DMS153 treated with DMSO at 0.1 percent for 48 hours (cell line): ENCODE results near the gene MYH13.

Source experiments
- DNase-seq: peaks from one replicate; lab custom pipeline; 2025; ENCODE audit not compliant: unreplicated experiment; lab: John Stamatoyannopoulos, UW

The MYH13 gene

GRCh38 chr17:10372906-10373305 is at the start of gene MYH13:
TSS of gene MYH13 (minus strand) at chr17:10373006. CDS start at chr17:10364530, 8,476 bp downstream.
- DNase-seq = no peak

DNA sequence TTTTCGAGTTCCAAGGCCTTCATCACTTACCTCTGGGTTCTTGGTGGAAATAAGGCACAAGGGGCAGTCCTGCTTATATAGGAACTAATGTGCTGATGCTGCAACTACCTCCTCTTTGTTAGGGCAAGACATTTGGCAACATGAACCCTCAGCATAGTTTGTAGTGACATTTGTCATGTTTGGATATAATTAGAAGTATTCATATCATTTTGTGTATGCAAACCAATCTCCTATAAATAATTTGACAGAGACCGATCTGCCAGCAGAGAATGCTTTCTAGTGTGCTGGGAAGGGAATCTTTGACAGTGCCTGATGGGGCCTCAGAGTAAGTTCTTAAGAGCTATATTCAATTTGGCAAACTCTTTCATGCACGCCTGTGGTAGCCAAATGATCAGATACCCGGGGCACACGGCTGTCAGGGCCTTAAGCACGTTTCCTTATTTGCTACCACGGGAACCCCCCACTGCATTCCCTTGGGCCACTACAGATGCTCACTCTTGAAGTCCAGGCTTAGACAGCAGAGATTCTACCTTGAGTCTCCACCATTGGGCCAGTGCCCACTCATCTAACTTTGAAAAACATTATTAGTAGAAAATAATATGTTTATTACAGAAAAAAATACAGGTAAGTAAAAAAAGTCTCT is 49.2 kb upstream of the MYH13 start, which contains the start of gene MYH8:
TSS of gene MYH8 (minus strand) at position 51 of the 643 bp plus-strand sequence. CDS start 1,723 bp downstream, outside the sequence.
- DNase-seq = no peak

GRCh38 chr17:10421211-10421610 is 48.4 kb upstream of the MYH13 start:
- no peak for DNase-seq

DNA sequence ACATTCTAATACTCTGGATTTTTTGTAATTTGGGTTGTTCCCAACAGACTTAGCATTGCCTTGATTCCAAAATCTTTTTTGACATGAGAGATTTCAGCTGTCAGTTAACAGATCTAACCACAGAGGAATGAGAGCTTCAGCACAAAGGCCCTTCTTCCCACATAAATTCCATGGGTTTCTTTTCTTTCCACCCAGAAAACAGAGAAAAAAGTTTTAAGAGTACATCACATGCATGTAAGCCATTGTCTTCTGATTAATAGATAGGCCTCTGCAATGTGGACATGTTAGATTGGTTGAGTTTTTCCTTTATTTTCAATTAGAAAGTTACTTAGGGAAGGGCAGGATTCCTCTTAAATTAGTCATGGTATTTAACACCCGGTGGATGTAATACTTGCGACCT is 48.0 kb upstream of the MYH13 start:
- no peak for DNase-seq

DNA sequence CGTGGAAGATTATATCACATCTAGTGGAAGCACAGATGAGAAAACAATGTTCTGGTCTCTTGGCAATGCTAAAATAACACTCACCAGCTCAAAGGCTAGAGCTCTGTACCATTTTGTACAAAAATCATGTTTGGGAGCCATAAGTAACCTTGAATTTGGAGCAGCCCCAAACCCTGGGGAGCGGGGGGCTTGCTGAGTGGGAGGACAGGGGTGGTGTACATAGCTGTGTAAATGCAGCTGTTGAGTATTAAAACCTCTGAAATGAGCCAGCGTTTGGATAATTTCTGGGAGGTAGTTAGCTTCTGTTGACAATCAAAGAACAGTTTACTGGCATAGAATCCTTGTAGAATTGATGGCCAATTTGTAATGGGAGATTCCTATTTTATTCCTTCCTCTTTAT is 44.6 kb upstream of the MYH13 start:
- no peak for DNase-seq

GRCh38 chr17:10415161-10415560 is 42.4 kb upstream of the MYH13 start:
- DNase-seq = no peak

DNA sequence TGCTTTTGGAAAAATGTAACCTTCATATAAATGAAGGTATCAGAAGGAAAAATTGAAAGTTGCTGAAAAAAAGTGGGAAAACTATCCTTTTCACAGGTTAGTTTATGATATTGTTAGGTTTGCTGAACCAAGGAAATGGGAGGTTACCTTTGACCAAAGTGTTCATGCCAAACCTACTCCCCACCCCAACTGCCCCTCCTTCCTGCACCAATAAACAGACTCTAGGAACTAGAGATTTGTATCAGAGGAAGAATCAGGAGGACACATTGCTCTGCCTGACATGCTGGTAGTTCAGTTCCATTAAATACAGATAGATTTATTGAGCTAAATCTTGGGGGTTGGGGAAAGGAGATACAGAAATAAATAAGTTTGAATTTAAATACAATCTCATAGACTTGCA is 30.8 kb upstream of the MYH13 start:
- DNase-seq = no peak

DNA sequence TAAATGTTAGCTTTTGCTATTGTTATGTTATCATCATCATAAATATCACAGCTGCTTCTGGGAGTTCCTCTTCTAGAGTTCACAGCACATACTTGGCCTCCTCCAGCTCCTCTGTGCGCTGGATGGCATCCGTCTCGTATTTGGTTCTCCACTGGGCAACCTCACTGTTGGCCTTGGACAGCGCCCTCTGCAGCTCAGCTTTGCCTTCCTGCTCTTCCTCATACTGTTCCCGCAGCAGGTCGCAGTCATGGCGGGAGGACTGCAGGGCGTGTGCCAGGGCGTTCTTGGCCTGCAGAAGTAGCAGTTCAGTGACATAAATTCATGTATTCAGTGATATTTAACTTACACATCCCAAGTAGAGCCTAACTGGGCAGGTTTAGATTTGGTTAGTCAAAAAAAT is 25.5 kb upstream of the MYH13 start:
- DNase-seq = no peak

DNA sequence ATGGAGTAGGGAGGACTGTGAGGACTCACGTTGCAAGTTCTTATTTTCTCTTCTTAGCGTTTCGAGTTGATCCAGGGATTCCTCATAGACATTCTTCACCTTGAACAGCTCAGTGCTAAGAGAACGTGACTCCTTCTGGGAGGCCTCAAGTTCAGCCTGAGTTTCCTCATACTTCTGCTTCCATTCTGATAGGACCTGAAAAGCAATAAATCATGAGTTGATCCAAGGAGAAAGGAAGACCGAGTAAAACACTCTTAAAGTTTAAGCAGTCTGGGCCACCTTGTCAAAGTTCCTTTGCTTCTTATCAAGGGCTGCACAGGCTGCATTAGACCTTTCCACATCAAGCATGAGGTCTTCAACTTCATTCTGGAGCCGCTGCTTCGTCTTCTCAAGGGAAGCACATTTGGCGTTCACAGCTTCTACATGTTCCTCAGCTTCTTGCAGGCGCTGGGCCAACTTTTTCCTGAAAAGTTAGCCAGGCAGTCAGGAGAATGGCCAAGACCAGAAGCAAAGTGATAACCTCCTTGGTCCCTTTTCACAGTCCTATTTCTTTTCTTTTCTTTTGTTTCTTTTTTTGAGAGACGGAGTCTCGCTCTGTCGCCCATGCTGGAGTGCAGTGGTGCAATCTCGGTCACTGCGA is 23.8 kb upstream of the MYH13 start:
- no peak for DNase-seq

DNA sequence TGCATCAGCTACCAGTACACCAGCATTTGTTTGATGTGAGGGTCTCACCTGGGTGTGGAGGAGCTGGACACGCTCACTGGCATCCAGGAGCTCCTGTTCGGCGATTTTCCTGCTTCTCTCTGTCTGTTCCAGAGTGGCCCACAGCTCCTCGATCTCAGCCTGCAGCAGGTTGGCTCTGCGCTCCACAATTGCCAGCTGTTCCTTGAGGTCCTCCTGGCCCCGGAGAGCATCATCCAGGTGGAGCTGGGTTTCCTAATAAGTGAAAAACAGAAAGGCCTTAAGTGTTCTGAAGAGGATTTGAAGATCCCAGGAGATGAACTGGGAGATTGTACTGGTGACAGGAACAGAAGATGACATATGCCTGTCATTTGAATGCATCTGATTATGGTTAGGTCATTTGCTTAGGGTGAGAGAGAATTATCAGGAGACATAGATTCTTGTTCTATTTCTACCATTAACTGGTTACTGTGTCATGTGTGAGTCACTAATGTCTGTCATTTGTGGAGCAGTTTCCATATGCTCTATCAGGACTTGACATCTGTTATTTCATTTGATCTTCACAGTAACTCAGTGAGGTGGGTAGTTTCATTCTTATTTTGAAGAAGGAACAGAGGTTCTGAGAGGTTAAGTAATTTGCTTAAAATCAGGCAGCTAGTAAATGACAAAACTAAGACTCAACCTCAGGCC is 21.5 kb upstream of the MYH13 start:
- DNase-seq = no peak

DNA sequence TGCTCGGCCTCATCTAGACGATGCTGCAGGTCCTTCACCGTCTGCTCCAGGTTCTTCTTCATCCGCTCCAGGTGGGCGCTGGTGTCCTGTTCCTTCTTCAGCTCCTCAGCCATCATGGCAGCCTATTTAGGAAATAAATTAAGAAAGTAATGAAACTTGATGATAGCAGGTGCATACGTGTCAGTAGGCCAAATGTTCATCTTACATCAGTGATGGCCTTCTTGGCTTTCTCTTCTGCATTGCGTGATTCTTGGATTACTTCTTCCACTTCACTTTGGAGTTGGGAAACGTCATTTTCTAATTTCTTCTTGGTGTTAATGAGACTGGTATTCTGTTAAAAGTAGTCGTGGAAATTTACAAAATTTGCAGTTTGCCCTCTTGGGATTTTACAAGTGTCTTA is 20.1 kb upstream of the MYH13 start:
- DNase-seq = no peak

GRCh38 chr17:10385871-10386270 is 13.1 kb upstream of the MYH13 start:
- no peak for DNase-seq

- DNase-seq = no peak
Observed at GRCh38 chr17:10384175-10384574, 11.4 kb upstream of the MYH13 start.

- no peak for DNase-seq
Observed at GRCh38 chr17:10380631-10381408, 8.0 kb upstream of the MYH13 start.

DNA sequence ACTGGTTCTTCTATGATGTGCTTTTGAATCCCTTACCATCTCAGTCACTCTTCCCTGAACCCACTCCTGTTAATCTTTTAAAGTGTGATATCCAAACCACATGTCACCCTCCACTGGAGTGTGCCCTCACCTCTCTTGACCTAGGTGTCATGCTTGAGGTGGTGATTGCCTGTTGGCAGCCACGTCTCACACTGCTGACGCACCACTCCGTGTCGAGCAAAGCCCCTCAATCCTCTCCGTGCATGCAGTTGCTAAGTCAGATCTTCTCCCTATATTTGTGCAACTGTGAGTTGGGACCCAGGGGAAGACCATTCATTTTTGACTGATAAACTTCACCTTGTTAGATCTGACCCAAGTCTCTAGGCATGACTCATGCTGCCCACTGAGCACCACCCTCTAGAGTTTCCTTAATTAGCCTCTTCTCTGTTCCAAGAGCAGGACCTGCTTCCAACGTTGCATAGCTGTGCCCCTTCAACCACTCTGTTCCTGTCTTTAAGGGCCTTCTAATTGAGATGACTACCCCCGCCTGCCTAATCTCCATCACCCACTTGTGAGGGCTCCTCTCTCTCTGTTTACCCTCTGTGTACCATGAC is 2.7 kb downstream of the MYH13 start:
- no peak for DNase-seq

DNA sequence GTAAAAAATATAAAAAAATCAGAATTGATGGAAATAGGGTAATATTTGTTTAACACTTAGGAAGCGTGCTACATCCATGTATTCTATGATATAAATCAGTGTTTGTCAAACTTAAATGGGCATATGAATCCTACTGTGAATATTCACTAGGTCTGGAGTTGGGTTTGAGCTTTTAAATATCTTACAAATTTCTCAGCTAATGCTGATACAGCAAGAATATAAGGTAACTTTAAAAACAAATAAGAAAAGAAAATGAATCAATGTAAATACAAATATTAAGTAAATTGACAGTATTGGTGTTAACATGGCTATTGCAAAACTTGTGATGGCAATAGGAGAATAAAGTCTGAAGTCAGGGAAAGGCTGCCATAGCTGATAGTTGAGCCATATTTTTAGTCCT is 3.6 kb downstream of the MYH13 start:
- DNase-seq = no peak

DNA sequence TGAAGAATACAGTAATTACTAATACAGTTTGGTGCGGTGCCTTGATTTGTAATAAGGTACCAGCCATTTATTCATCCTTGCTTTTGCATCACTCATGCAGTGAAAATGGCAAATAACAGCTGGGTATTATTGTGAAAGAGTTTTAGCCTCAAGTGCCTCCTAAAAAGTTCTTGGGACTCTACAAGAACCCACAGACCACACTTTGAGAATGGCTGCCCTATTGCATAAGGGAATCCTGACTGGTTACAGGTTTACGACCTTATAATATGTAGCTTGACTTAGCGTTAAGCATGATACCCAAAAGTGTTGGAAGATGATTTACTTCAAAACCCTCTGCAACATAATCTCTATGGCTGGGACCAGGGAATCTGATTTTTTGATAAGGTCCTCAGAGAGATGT is 4.2 kb downstream of the MYH13 start:
- DNase-seq = no peak

DNA sequence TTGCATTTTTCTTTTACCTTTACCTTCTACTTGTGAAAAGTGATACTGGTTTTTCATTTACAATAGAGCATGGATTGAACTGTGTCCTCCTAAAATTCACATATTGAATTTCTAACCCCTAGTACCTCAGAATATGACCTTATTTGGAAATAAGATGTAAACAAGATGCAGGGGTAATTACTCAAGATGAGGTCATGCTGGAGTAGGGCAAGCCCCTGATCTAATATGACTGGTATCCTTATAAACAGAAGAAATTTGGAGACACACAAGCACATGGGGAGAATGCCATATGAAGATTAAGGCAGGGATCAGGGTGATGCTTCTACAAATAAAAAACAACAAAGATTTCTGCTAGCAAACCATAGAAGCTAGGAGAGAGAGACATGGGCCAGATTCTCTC is 12.2 kb downstream of the MYH13 start:
- no peak for DNase-seq

GRCh38 chr17:10357768-10358167 is 15.0 kb downstream of the MYH13 start:
- no peak for DNase-seq

DNA sequence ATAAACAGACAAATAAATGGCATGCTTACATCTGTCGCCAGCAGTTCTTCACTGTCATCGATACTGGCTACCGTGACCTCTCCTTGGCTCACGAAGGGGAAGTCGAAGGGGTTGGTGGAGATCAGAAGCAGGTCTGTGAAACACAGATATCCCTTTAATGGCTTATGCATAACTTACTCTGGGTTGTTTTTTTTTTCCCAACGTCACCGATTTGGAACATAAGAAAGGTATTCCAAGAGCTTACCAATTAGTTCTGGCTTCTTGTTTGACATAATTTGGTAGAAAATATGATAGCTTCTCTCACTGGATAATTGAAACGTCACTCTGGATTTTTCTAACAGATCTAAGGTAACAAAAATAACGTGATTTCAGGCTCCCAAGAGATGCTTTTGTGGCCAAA is 18.2 kb downstream of the MYH13 start:
- no peak for DNase-seq

DNA sequence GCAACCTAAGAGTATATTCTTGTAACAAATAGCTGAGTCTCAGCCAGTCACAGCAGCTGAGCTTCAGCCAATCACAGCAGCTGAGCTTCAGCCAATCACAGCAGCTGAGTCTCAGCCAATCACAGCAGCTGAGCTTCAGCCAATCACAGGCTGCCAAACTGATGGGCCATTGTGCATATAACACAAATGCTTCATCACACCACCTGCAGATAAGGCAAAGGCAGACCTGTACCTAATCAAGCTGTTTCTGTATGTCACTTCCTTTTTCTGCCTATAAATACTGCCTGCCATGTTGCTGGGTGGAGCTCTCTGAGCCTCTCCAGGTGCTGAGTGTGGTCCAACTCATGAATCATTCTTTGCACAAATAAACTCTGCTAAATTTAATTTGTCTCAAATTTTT is 19.9 kb downstream of the MYH13 start:
- no peak for DNase-seq
